Activated T-cell treated with anti-CD3 and anti-CD28 coated beads for 1 hour (primary cell): Measurements from ENCODE around the gene ATXN7L3B.
A peak's percentile ranks its signal among the peaks of the same experiment; 100 is the strongest.
"Not testable (repeated sequence)": the region's sequence is repeated elsewhere in the genome, so short reads cannot be mapped to it uniquely, and the experiment has no call there.

Source experiments
- DNase-seq: peaks from one replicate; pipeline ENCODE4 v3.0.0-alpha.2; 2020; ENCODE audit warnings: low read depth

Gene ATXN7L3B, protein sequence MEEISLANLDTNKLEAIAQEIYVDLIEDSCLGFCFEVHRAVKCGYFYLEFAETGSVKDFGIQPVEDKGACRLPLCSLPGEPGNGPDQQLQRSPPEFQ

DNA sequence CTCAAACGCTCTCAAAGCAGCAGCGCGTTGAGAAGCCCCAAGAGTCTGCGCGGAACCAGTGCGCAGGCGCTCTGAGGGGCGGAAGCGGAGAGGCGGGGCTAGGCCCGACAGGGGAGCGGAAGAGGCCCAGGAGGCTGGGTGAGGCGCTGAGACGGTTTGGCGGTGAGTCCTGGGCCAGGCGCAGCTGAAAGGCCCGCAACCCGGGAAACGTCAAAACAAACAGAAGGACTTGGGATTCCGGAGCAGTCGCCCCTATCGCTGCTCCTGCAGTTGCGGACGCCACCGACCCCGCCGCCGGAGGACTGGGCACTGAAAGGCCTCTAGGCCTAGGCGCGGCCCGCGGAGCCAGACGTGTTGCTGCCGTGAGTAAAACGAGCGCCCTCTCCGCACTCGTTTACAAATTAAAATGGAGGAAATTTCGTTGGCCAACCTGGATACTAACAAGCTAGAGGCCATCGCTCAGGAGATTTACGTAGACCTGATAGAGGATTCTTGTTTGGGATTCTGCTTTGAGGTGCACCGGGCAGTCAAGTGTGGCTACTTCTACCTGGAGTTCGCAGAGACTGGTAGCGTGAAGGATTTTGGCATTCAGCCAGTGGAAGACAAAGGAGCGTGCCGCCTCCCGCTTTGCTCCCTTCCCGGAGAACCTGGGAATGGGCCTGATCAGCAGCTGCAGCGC lies at the start of gene ATXN7L3B:
TSS of gene ATXN7L3B (plus strand) at position 129 of the 679 bp plus-strand sequence. CDS start at position 407, 278 bp downstream.
- peak; percentile 94 for DNase-seq

DNA sequence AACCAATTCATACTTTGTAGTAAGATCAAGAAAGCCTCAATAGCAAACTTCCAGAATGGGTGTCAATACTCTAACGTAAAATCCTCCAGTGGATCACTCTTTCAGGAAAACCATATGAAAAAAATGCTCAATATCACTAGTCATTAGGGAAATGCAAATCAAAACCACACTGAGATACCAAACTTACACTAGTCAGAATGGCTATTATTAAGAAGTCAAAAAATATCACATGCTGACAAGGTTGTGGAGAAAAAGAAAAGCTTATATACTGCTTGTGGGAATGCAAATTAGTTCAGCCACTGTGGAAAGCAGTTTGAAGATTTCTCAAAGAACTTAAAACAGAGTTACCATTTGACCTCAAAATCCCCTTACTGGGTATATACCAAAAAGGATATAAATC lies 49.5 kb upstream of the ATXN7L3B start:
- DNase-seq = no peak

DNA sequence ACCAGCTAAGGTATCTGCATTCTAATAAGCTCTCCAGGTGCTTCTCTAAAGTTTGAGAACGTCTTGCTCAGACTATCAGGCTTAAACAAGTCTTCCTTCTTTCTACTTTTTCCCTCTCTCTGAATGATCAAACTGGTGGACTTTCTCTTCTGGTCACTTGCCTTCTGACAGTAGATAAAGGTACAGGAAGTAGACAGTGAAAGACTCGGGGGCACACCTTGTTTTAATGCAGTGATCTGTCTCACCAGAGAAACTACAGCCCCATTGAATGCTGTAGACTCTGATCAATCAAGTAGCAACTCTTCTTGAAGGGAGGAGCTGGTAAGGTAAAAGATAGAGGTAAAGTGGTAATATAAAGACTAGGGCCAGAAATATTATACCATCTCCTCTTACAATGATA lies 48.1 kb upstream of the ATXN7L3B start:
- DNase-seq = no peak

DNA sequence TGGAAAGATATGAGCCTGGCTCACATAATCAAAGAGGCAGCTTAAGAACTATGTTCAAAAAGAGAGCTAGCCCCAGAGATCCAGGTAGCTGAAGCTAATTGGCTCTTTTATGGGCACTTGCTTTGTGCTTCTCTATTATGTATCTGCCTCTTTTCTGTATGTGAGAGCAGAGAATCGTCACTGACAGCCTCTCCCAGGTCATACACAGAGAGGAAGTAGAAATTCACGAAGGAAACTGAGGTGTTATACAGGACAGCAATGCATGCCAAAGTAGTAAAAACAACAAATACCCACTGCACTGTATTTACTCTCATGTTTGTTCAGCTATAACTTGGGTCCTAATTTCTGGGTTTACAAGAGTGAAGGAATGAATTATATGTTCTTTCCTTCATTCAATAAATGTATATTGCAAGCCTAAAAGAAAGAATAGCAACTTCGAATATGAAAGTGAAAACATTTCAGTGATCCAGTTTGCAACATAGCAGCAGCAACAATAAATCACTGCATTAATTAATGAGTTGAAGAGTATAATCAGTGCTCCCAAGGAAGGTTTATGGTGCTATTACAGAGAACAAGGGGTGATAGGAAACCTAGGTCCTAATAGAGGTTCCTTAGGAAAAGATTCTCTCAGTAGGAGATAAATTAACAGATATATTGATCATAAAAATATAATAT lies 47.1 kb upstream of the ATXN7L3B start:
- no peak for DNase-seq

DNA sequence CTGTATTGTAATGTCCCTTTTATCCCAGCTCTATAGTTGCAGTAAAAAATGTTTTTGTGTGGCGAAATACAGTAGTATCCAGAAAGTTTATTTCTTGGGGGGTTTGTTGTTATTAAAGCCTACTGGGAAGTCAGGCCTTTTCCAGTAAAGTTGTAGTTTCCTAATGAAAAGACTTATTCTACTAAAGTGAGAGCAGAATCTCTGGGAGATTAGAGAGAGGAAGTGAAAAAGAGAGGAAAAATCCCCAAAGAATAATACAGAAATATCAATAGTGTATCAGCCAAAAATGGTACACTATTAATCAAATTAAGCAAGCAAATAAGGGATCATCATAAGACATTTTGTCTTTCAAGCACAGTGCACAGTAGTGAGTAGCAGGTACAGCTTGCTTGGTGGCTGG lies 46.3 kb upstream of the ATXN7L3B start:
- no peak for DNase-seq

DNA sequence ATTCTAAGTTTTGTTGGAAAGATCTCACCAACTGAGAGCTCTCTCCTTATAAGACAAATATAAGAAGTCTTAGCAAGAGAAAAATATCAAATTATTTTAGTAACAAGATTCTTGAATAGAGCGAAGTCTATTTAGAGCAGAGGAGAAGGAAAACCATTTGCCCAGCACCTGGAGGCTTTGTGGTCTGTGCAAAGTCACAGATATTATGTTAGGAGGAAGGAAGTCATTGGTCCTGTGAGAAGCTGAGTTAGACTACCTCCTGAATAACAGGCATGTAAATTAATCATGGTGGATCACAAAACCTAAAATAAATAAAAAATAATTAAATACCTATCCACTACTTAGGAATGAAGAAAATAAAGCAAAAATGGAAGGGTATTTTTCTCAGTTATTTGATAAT lies 38.4 kb upstream of the ATXN7L3B start:
- DNase-seq = no peak

DNA sequence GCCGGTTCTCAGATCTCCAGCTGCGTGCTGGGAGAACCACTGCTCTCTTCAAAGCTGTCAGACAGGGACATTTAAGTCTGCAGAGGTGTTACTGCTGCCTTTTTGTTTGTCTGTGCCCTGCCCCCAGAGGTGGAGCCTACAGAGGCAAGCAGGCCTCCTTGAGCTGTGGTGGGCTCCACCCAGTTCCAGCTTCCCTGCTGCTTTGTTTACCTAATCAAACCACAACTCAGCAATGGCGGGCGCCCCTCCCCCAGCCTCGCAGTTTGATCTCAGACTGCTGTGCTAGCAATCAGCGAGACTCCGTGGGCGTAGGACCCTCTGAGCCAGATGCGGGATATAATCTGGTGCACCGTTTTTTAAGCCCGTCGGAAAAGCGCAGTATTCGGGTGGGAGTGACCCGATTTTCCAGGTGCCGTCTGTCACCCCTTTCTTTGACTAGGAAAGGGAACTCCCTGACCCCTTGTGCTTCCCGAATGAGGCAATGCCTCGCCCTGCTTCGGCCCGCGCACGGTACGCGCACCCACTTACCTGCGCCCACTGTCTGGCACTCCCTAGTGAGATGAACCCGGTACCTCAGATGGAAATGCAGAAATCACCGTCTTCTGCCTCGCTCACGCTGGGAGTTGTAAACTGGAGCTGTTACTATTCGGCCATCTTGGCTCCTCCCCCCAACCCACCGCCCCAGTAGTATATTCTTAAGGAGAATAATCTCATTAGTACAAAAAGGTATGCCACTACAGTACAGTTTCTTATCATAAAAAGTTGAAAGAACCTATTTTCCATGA lies 28.6 kb upstream of the ATXN7L3B start:
- DNase-seq = not testable (repeated sequence)

DNA sequence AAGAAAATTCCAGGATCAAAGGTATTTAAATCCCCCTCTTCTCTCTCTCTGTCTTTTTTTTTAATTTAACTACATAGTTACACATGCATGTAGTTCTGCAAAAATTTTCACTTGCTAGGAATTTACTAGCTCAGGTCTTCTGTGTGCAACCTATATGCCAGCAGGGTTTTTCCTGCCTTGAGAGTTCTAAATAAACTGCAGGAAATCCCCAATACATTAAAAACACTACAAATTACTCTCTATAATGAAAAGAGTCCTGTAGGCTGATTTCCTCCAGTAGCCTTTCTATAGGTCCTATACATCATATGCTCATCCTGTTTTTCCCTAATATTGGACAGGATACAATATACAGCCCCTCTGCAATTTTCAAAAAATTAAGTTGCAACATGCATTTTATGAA lies 27.7 kb upstream of the ATXN7L3B start:
- no peak for DNase-seq

DNA sequence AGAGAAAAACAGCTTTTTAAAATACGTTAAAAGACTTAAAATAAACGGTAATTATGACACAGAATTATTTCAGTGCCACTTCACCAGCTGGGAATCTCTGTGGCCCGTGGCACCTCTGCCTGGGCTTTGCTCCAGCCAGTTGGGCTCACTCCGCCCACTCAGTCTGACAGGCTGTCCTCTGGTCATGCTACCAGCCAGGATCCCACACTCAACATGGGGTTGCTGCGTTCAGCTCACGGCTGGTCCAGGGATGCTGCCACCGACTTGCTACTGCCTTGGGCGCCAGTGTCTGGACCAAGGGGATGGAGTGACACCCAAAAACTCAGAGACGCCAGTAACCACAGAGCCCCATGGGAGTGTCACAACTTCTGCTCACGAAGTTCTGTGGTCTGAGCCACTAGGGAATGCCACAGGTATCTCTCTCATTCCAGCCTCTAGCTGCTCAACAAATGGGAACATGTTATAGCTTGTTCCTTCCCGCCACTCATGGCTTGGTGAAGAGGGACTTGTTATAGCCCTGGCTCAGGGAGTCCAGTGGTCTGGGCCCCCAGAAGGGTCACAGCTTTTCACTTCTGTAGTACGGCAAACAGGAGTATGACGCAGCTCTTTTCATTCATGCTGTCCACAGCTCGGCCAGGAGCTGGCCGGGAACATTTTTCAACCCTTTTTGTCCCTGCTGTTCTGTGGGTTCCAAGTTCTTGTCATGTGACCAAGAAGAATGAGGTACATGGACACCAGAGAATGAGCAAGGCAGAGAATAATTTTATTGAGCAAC lies 23.4 kb upstream of the ATXN7L3B start:
- no peak for DNase-seq

DNA sequence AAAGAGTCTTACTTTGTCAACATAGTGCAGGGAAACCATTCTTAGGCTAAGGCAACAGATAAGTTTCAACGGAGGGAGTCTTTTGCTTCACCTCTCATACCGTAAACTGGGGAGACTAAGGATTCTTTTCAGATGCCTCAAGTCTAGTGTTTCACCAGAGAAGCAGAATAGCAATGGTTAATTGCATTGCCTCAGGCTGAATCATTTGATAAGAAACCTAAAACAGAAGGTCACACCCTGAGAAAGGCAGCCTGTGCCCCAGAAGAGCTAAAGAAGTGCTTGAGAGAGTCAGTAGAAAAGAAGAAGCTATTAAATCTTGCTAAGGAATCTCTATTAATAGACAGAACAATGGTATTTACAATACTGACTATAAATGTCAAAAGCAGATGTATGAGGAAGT lies 21.8 kb upstream of the ATXN7L3B start:
- no peak for DNase-seq

DNA sequence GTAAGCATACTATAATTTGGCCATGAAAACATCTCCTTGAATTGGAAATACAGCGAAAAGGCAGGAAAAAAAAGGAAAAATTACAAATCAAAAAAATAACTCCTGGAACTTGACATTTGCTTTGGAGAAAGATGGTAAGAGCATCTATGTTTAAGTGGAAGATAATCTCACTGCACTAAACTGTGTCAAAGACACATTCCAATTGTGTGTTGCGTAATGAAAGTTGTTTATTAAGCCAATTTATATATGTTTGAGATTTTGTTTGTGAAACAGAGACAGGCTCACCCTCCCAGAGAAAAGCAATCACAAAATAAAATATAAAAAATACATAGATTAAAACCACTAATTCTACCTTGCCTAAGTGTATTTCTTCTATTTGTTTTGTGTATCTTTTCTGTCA lies 11.1 kb upstream of the ATXN7L3B start:
- no peak for DNase-seq

DNA sequence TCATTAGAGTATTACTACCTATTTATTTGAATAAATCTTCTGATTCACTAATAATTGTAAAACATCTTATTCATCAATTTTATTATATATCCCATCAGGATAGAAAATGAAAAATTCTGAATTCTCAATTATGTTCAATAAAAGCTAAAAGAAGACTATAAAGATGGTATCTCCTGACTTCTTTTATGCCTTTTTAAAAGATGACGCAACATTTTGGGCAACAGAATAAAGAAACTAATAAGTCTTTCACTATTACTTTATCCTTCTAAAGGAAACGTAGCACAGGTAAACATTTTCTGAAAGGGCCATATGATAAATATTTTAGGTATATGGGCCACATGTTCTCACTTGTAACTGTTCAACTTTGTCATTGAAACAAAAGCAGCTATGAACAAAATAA lies 10.1 kb upstream of the ATXN7L3B start:
- DNase-seq = no peak

DNA sequence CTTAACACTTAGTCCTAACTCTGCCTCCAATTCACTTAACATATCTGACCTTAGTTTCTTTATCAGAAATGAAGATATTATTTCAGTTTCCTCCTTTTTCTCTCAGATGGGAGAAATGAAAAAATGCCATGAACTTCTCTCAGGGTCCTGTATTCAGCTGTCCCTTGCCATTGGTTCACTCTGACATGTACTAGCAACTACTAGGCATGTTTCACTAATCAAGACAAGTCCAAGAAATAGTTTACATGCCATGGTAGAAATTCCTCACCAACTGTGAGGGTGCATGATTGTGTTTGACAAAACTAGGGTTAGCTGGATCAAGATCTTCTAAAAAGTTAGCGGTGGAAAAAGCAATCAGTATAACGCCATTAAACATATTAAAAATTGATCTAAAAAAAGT lies 7.0 kb upstream of the ATXN7L3B start:
- no peak for DNase-seq

DNA sequence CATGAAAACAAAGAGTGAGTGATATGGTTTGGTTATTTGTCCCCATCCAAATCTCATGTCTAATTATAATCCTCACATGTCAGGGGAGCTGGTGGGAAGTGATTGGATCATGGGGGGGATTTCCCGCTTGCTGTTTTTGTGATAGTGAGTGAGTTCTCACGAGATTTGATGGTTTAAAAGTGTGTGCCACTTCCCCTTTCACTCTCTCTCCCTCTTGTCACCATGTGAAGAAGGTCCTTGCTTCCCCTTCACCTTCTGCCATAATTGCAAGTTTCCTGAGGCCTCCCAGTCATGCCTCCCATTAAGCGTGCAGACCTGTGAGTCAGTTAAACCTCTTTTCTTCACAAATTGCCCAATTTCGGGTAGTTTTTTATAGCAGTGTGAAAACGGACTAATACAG lies 2.1 kb upstream of the ATXN7L3B start:
- no peak for DNase-seq

DNA sequence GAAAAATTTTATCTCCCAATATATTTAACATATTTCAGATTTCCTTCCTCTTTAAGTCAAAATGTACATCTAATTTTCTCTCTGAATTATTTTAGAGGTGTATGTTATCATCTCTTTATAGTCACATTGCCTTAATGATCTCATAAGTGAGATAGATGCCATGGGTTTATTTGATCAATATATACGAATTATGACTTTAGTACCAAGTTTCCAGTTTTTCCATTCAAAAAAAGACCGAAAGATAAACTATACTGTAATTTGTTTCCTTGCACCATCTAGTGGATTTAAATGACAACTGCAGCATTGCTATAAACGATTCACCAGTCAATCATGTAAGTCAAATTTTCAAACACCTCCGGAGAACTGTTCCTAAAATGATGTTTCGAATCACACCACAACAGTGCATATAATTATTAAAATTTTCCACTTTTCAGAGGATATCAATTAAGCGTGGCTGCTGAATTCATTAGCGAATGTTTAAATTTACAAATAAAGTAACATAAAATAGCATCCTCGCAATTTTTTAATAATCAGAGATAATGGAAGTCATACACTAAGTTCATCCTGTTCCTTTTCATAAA lies 419 bp upstream of the ATXN7L3B start:
- DNase-seq = no peak

DNA sequence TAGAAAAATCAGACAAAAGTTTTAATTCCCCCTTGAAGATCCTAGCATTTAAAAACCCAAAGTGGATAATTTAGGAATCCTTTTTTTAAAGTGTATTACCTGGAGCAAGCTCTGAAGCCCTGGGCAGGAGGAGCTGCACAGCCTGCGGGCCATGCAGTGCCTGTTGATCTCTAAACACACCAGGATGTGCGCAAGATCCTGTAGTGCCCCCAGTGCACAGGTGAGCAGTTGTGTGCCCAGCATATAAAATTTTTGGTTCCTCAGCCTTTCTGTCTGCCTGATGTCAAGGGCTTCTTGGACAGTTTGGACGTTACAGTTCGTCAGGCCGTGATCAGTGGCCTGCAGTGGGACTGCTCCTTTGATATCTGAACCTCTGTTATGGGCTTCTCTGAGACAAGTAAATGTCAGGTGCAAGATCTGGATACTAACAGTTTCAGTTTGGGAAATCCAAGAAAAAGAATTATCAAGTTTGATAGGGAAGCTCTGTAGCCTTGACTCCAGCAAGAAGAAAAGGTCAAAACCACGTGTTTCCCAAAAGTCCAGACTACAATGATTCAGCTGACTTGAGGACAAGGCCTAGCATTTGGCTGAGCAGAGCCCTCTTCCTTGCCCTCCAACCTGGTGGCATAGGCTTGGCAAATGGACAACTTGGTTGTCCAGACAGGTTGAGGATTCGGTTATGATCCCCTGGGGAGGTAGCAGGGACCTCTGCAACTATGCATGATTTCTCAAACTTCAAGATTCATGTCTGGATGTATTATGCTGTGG lies 1.0 kb downstream of the ATXN7L3B start:
- DNase-seq = peak; percentile 14

DNA sequence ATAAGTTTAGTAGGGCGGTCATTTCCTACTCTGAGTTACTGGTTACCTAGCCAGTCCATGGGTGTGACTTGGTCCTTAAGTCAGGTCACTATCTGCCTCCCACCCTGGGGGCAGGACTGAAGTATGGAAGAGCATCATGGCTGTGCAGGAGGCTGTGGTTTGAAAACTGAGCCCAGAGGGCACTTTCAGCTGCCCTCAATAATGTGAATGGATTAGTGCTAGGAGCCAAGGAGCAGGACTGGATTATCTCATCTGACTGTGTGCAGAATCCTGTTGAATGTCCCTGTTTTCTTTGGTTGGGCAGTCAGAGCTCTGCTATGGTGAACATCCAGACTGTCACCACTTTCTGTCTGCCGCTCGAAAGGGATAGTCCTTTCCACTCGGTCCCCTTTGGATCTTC lies 1.6 kb downstream of the ATXN7L3B start:
- no peak for DNase-seq

DNA sequence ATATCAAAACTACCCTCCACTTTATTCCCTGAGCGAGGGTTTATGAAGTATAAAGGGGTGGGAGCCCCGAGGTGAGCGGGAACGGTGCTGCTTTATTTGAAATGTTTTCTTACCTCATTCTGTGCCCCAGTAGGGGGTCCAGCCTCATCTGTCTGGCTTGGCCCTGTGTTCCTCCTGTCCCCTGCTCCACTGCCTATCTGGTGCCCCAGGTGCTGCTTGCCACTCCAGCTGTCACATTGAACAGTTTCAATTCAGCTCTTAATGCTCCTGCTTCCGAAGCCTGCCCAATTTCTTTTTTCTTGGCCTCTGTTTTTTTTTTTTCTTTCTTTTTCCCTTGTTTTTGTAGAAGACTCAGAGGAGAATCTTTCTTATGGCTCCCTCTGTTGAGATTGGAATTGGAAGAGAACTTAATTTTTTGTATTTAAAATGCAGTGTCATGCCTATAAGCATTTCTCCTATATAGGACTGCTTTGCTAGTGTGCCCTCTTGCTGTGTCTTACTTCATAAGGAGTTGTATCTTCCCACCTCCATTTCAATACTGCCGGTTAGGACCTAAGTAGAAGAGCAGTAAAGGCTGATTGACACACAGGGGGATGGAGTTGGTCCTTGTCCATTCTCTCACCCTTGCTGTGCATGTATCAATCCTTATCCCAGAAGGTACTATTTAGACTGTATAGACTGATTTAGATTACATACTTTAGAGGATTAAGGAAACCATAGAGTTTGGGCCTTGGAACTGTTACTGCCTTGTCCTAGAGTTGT lies 2.3 kb downstream of the ATXN7L3B start:
- DNase-seq = no peak

DNA sequence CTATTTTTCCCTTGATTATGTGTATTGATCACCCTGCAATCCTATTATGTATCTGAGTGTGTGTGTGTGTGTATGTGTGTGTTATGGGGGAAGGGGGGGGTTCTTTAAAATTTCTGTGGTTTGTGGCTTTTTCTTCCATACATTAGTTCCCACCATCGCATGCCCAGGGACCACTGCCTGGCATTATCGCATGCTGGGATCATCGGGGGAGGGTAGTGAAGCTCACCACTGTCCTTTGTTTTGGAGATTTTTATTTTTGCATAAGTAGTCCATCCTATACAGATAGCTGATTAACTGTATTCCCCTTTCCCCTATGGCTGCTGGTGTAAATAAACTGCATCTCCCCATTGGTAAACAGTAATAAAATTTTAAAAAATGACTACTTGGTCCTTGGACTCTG lies 3.4 kb downstream of the ATXN7L3B start:
- DNase-seq = no peak

DNA sequence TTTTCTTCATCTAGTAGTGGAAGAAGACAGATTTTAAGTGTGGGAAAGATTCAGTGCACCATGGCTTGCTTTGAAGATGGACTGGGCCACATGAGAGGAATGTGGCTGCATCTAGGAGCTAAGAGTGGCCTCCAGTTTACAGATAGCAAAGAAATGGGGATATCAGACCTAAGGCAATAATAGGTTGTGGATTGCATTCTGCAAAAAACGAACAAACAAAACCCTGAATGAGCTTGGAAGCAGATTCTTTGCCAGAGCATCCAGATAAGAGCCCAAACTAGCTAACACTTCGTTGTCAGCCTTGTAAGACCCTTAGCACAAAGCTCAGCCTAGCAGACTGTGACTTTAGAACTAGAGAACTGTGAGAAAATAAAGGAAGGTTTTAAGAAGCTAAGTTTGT lies 9.6 kb downstream of the ATXN7L3B start:
- no peak for DNase-seq
